Measurements from ENCODE around the gene DHCR7.

DHCR7 gene

DNA sequence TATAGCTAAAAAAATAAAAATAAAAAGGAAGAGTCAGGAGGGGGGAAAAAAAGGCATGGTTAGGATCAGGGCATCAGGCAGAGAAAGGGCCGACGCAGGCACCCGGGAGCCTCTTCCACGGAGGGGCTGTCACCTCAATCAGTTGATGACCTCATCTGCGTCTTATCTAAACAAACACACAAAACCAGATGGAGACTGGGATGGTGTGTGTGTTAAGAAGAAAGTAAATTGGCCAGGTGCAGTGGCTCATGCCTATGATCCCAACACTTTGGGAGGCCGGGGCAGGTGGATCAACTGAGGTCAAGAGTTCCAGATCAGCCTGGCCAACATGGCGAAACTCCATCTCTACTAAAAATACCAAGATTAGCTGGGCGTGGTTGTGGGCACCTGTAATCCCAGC, 63.6 kb downstream of the DHCR7 start:
- H3K4me3 ChIP-seq (ENCODE audit: low read length): no peak overlapping the region
- TF ChIP-seq, protein P1, sequence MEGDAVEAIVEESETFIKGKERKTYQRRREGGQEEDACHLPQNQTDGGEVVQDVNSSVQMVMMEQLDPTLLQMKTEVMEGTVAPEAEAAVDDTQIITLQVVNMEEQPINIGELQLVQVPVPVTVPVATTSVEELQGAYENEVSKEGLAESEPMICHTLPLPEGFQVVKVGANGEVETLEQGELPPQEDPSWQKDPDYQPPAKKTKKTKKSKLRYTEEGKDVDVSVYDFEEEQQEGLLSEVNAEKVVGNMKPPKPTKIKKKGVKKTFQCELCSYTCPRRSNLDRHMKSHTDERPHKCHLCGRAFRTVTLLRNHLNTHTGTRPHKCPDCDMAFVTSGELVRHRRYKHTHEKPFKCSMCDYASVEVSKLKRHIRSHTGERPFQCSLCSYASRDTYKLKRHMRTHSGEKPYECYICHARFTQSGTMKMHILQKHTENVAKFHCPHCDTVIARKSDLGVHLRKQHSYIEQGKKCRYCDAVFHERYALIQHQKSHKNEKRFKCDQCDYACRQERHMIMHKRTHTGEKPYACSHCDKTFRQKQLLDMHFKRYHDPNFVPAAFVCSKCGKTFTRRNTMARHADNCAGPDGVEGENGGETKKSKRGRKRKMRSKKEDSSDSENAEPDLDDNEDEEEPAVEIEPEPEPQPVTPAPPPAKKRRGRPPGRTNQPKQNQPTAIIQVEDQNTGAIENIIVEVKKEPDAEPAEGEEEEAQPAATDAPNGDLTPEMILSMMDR (conservative IDR thresholded peaks at IDR 0.05; ENCODE audit: low read depth, low read length): no peak
- no peak for DNase-seq (ENCODE audit: low read depth)

All from retinal pigment epithelial cell (primary cell).